ENCODE measurements around the gene MORN5. TPM values are rescaled to one million over a fixed set of nuclear protein-coding genes. Genes with fewer than 3 reads are reported as not detected.

MORN5 gene
- total and polyA plus RNA-seq, 2 experiments from 2014 or later: not detected

DNA sequence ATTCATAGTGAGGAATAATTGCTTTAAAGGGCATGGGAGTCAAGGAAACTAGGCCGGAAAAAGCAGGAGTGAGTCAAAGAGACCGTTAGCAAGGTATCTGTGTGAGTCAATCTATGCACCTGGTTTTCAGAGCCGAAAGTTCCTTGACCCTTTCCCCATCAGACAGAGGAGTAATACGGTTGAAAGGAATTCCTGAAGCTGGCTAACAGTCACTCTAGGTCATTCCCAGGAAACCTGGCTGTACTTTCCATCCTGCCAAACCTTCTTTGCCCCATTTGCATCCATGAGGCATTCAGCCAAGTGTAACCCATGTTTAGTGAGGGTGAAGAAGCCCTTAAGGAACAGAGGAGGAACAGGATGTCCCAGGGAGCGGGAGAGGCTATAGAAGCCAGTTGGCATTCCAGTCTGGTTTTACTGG lies 88.7 kb downstream of the MORN5 start:
- H3K27ac Mint-ChIP-seq: no peak overlapping the region
- no peak overlapping the region for H3K4me3 ChIP-seq
- H4K20me1 ChIP-seq (replicated peaks; ENCODE audit: insufficient read depth): no peaks in the 10 kb centered on the region; the same call in 1 of the 2 replicates
- no peak overlapping the region for H3K27ac ChIP-seq (ENCODE audit: low read depth)
- peaks cover 16% of the 10 kb centered on the region for H3K4me1 Mint-ChIP-seq
- H3K9me2 ChIP-seq (ENCODE audit: insufficient read depth): no peaks in the 10 kb centered on the region
- peaks cover 41% of the 10 kb centered on the region for H3K36me3 Mint-ChIP-seq (ENCODE audit: low read depth)
- TF ChIP-seq CREB1 (CRISPR knock-in tag; IDR thresholded peaks at IDR 0.05; ENCODE audit: low read depth) (no peak), NANOG (IDR thresholded peaks at IDR 0.05; ENCODE audit: borderline replicate concordance) (no peak), ZNF114 (CRISPR knock-in tag; IDR thresholded peaks at IDR 0.05) (no peak), JUNB (IDR thresholded peaks at IDR 0.05; ENCODE audit: unreplicated experiment) (no peak), EZH2 (IDR thresholded peaks at IDR 0.05; ENCODE audit: low read depth, unreplicated experiment) (no peak), ZNF331 (CRISPR knock-in tag; IDR thresholded peaks at IDR 0.05; ENCODE audit: low read depth) (no peak), STAT1 (IDR thresholded peaks at IDR 0.05; ENCODE audit: unreplicated experiment) (no peak), EZH2phosphoT487 (IDR thresholded peaks at IDR 0.05; ENCODE audit: unreplicated experiment) (no peak), POLR2AphosphoS5 (IDR thresholded peaks at IDR 0.05; ENCODE audit: low read depth) (no peak)
- TF ChIP-seq, protein P1, sequence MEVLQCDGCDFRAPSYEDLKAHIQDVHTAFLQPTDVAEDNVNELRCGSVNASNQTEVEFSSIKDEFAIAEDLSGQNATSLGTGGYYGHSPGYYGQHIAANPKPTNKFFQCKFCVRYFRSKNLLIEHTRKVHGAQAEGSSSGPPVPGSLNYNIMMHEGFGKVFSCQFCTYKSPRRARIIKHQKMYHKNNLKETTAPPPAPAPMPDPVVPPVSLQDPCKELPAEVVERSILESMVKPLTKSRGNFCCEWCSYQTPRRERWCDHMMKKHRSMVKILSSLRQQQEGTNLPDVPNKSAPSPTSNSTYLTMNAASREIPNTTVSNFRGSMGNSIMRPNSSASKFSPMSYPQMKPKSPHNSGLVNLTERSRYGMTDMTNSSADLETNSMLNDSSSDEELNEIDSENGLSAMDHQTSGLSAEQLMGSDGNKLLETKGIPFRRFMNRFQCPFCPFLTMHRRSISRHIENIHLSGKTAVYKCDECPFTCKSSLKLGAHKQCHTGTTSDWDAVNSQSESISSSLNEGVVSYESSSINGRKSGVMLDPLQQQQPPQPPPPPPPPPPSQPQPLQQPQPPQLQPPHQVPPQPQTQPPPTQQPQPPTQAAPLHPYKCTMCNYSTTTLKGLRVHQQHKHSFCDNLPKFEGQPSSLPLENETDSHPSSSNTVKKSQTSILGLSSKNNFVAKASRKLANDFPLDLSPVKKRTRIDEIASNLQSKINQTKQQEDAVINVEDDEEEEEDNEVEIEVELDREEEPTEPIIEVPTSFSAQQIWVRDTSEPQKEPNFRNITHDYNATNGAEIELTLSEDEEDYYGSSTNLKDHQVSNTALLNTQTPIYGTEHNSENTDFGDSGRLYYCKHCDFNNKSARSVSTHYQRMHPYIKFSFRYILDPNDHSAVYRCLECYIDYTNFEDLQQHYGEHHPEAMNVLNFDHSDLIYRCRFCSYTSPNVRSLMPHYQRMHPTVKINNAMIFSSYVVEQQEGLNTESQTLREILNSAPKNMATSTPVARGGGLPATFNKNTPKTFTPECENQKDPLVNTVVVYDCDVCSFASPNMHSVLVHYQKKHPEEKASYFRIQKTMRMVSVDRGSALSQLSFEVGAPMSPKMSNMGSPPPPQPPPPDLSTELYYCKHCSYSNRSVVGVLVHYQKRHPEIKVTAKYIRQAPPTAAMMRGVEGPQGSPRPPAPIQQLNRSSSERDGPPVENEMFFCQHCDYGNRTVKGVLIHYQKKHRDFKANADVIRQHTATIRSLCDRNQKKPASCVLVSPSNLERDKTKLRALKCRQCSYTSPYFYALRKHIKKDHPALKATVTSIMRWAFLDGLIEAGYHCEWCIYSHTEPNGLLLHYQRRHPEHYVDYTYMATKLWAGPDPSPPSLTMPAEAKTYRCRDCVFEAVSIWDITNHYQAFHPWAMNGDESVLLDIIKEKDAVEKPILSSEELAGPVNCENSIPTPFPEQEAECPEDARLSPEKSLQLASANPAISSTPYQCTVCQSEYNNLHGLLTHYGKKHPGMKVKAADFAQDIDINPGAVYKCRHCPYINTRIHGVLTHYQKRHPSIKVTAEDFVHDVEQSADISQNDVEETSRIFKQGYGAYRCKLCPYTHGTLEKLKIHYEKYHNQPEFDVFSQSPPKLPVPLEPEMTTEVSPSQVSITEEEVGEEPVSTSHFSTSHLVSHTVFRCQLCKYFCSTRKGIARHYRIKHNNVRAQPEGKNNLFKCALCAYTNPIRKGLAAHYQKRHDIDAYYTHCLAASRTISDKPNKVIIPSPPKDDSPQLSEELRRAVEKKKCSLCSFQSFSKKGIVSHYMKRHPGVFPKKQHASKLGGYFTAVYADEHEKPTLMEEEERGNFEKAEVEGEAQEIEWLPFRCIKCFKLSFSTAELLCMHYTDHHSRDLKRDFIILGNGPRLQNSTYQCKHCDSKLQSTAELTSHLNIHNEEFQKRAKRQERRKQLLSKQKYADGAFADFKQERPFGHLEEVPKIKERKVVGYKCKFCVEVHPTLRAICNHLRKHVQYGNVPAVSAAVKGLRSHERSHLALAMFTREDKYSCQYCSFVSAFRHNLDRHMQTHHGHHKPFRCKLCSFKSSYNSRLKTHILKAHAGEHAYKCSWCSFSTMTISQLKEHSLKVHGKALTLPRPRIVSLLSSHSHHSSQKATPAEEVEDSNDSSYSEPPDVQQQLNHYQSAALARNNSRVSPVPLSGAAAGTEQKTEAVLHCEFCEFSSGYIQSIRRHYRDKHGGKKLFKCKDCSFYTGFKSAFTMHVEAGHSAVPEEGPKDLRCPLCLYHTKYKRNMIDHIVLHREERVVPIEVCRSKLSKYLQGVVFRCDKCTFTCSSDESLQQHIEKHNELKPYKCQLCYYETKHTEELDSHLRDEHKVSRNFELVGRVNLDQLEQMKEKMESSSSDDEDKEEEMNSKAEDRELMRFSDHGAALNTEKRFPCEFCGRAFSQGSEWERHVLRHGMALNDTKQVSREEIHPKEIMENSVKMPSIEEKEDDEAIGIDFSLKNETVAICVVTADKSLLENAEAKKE (CRISPR knock-in tag; IDR thresholded peaks at IDR 0.05): no peak
- TF ChIP-seq, protein P2, sequence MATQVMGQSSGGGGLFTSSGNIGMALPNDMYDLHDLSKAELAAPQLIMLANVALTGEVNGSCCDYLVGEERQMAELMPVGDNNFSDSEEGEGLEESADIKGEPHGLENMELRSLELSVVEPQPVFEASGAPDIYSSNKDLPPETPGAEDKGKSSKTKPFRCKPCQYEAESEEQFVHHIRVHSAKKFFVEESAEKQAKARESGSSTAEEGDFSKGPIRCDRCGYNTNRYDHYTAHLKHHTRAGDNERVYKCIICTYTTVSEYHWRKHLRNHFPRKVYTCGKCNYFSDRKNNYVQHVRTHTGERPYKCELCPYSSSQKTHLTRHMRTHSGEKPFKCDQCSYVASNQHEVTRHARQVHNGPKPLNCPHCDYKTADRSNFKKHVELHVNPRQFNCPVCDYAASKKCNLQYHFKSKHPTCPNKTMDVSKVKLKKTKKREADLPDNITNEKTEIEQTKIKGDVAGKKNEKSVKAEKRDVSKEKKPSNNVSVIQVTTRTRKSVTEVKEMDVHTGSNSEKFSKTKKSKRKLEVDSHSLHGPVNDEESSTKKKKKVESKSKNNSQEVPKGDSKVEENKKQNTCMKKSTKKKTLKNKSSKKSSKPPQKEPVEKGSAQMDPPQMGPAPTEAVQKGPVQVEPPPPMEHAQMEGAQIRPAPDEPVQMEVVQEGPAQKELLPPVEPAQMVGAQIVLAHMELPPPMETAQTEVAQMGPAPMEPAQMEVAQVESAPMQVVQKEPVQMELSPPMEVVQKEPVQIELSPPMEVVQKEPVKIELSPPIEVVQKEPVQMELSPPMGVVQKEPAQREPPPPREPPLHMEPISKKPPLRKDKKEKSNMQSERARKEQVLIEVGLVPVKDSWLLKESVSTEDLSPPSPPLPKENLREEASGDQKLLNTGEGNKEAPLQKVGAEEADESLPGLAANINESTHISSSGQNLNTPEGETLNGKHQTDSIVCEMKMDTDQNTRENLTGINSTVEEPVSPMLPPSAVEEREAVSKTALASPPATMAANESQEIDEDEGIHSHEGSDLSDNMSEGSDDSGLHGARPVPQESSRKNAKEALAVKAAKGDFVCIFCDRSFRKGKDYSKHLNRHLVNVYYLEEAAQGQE (IDR thresholded peaks at IDR 0.05; ENCODE audit: unreplicated experiment): no peak
- TF ChIP-seq, protein P3, sequence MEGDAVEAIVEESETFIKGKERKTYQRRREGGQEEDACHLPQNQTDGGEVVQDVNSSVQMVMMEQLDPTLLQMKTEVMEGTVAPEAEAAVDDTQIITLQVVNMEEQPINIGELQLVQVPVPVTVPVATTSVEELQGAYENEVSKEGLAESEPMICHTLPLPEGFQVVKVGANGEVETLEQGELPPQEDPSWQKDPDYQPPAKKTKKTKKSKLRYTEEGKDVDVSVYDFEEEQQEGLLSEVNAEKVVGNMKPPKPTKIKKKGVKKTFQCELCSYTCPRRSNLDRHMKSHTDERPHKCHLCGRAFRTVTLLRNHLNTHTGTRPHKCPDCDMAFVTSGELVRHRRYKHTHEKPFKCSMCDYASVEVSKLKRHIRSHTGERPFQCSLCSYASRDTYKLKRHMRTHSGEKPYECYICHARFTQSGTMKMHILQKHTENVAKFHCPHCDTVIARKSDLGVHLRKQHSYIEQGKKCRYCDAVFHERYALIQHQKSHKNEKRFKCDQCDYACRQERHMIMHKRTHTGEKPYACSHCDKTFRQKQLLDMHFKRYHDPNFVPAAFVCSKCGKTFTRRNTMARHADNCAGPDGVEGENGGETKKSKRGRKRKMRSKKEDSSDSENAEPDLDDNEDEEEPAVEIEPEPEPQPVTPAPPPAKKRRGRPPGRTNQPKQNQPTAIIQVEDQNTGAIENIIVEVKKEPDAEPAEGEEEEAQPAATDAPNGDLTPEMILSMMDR (conservative IDR thresholded peaks at IDR 0.05; ENCODE audit: low read depth in 2 of 2): no peak
- TF ChIP-seq, protein P4, sequence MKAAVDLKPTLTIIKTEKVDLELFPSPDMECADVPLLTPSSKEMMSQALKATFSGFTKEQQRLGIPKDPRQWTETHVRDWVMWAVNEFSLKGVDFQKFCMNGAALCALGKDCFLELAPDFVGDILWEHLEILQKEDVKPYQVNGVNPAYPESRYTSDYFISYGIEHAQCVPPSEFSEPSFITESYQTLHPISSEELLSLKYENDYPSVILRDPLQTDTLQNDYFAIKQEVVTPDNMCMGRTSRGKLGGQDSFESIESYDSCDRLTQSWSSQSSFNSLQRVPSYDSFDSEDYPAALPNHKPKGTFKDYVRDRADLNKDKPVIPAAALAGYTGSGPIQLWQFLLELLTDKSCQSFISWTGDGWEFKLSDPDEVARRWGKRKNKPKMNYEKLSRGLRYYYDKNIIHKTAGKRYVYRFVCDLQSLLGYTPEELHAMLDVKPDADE (IDR thresholded peaks at IDR 0.05): no peak
- no peaks in the 10 kb centered on the region for H3K9me3 Mint-ChIP-seq
- H3K27me3 ChIP-seq (ENCODE audit: insufficient read depth): no peaks in the 10 kb centered on the region
- H3K79me2 ChIP-seq (replicated peaks; ENCODE audit: insufficient read depth): no peaks in the 10 kb centered on the region; the same call in 1 of the 2 replicates
- H2AFZ ChIP-seq: no peak overlapping the region
- no peaks in the 10 kb centered on the region; the same call in 1 of the 2 replicates for H3F3A ChIP-seq (replicated peaks; ENCODE audit: low read depth)
- DNase-seq (ENCODE audit: low spot score) (no peak), ATAC-seq (no peak)
- H3K4me1 ChIP-seq (ENCODE audit: insufficient read depth): peaks cover 18% of the 10 kb centered on the region
- H3K36me3 ChIP-seq (ENCODE audit: insufficient read depth): peaks cover 40% of the 10 kb centered on the region
- peaks cover 1% of the 10 kb centered on the region for H3K27me3 Mint-ChIP-seq (ENCODE audit: insufficient read depth, low read depth, poor library complexity)
- H3K4me2 ChIP-seq: no peak overlapping the region
- no peak overlapping the region for H3K4me3 Mint-ChIP-seq
